GM11168 (cell line): Measurements from ENCODE around the gene ELP5.

ENCODE experiments used
- in situ Hi-C: fragments of 300-500 bp; cut with MboI; formaldehyde crosslinking; loops from one replicate; pipeline ENCODE4 v1.12.0; 2022; ENCODE audit warnings: low sequenced_read_pairs; ENCODE audit not compliant: unreplicated experiment

Gene ELP5, protein sequence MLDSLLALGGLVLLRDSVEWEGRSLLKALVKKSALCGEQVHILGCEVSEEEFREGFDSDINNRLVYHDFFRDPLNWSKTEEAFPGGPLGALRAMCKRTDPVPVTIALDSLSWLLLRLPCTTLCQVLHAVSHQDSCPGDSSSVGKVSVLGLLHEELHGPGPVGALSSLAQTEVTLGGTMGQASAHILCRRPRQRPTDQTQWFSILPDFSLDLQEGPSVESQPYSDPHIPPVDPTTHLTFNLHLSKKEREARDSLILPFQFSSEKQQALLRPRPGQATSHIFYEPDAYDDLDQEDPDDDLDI

GRCh38 chr17:7252176-7253043 is at the start of gene ELP5:
Gene ELP5 (plus strand): TSS chr17:7252215. CDS start chr17:7252551, 336 bp downstream.
- in situ Hi-C loops: no loop called here

DNA sequence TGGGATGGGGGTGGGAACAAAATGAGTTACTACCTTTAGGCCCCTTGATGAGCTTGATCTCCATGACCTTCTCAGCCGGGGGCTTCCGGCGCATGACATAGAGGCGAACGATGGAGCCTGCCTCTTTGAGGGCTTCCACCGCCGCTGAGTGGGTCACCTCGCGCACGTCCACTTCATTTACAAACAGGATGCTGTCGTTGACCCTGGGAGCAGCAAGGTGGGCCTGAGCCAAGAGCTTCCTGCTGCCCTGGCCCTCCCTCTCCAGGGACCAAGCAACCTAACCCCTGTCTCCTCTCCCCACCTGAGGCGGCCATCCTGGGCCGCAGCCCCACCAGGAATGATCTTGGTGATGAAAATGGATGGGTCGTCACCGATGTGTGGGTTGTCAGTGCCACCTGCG is 48.6 kb upstream of the ELP5 start:
- in situ Hi-C loops: no loop called here

GRCh38 chr17:7204336-7204735 is 47.7 kb upstream of the ELP5 start:
- in situ Hi-C loops: no loop called here

DNA sequence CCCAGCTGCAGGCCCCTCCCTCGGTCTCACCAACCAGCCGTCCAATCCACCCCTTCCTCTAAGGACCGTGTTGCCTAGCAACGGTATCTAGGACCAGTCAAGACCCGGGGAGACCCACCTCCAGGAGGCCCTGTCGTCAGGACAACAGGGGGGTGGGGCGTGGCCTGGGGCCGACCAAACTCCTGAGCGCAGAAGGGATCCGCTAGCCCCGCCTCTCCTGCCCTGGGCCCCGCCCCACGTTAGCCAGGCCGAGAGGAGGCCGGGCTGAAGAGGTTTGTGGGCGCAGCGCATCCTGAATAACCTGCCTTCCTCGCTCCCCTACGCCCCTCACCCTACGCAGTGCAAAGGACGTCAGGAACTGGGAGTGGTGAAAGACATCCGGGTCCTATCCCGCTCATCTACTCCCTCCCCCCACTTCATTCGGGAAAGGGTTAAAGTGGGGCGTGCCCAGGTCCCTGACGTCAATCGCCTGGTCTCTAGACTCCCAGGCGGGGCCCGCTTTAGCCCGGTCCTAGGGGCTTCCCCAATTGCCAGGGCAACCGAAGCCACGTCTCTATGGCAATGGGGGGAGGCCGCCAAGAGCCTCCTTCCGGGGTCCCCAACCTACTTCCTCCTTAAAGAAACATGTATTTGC is 47.1 kb upstream of the ELP5 start:
- in situ Hi-C loops: no loop called here

- in situ Hi-C loops: no loop called here
Measured at GRCh38 chr17:7205561-7205960, 46.5 kb upstream of the ELP5 start.

DNA sequence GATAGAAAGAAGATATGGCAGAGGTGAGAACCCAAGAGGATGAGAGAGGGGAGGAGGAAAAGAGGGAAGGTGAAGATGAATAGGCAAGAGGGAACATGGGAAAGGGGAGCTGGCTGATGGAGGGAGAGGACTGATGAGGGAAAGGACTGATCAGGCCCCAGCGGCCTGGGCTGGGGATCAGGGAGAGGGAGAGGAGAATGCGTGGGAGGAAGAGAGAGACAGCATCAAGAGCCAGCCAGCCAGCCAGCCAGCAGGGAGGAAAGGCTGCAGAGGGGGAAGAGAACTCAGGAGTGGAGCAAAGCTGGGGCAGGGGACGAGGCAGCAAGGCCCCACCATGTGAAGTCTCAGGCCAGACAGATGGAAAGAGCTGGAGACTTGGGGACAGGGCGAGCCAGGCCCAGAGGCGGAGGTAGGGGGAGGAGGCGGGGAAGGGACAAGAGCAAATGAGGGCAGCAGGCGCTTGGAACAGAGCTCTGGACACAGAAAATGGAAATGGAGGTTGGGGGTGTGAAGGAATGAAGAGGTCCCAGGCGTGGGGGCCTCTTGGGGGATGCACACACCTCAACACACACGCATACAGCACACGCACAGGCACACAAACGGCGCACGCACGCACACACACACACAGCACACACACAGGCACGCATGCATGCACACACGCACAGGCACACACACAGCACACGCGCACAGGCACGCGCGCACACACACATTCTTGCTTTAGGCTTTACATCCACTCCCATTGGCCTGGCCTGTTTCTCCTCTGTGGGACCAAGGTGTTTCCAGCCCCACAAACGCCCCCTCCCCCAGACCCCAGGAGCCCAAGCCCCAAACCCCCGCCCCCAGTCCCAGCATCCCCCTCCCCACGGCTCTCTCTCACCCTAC is 44.7 kb upstream of the ELP5 start:
- in situ Hi-C loops: no loop called here

DNA sequence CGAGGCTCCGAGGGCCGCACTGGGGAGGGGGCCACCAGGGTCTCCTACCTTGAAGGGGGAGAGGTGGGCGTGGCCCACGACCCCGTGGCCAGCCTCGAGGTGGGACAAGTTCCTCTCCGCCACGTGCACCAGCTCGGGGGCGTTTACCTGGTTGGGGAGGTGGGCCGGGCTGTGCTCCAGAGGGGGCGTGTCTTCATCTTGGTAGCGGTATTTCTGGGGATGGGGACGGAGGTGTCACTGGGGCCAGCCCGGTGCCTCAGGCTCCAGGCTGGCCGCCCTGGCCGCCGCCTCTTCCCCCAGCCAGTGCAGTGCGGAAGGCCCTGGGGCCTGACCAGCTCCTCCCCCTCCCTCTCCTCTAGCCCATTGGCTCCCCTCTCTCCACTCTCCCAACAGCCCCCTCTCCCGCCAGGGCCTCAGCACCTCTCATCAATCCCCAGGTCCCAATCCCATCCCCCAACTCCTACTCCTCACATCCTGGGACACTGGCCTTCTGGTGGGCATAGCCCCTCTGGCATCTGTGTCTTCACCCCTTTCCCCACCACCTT is 43.9 kb upstream of the ELP5 start:
- in situ Hi-C loops: no loop called here

DNA sequence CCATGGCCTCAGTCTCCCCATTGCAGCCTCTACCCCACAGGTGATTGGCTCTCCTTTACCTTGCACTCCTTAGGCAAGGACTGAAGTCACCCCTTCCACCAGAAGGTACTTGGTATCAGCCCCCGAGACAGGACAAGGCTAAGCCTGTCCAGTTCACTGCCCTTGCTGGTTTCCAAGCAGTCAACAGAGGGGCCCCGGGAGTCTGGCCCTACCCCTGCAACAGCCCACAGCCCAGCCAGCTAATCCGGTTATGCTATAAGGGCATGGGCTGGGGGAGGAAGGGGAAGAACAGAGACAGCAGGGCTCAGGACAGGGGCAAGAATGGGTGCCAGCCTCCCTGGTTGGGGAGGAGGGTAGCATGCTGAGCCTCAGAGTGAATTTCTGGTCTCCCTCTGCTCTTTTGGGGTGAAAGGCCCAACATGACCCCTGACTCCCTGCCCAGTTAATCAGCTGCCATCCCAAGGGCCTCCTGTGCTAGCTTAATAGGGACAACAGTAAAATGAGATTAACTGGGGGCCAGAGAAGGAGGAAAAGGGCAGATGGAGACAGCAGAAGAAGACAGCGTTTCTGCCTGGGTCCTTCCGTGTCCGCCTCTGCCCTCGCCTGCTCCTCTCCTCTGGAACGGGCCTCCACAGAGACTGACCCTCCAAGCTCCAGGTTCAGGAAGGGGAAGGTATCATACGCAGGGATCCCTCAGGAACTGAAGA is 43.1 kb upstream of the ELP5 start:
- in situ Hi-C loops: no loop called here

GRCh38 chr17:7211491-7212273 is 40.3 kb upstream of the ELP5 start:
- in situ Hi-C loops: no loop called here

DNA sequence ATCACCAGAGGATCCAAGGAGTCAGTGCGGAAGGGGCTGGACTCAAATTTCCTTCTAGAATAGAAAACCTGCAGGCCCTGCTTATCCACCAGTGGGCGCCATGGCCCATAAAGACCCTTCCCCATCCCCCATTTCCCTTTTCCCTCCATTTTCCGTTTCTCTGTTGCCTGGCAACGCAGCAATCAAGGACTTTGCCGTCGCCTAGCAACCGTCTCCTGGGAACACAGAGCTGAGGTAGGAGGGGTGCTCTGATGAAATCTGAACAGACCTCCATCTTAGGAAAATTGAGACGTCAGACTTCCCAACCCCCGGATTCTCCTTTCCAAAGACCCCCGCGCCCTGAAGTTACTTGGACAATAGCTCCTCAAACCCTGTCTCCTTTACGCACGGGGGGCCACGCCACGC is 38.1 kb upstream of the ELP5 start:
- in situ Hi-C loops: no loop called here

DNA sequence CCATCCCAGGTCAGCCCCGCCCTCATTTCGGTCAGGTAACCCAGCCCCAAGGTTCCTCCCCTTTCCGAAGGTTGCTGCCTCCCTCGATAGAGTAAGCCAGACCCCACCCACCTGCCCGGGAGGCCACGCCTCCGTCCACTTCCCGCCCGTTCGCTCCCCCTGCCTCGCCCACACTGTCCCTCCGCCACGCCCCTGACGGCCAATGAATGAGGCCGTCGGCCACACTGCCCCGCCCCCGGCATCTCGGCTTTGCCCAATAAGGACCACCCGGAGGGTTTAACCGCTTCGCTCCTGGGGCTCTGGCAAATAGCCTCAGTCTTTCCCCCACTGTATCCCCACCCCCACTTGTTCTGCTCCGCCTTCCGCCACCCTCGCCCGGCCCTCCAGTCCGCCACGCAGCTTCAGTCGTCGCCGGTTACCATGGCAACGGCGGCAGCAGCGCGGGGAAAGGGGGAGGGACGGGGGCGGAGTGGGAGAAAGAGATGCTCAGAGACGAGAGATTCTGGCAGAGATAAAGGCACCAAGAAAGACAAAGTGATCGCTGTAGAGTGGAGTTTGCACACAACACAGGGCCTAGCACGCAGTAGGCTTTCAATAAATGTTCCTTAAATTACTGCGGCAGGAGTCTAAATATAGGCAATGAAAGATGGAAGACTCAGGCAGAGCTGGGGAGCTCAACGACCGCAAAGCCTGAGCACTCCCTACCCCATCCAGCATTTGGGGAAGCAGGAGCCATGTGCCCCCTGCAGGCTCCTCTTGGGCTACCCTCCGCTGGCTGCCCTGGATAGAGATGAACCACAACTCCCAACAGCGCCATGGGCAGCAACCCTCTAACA is 37.5 kb upstream of the ELP5 start:
- in situ Hi-C loops: no loop called here

DNA sequence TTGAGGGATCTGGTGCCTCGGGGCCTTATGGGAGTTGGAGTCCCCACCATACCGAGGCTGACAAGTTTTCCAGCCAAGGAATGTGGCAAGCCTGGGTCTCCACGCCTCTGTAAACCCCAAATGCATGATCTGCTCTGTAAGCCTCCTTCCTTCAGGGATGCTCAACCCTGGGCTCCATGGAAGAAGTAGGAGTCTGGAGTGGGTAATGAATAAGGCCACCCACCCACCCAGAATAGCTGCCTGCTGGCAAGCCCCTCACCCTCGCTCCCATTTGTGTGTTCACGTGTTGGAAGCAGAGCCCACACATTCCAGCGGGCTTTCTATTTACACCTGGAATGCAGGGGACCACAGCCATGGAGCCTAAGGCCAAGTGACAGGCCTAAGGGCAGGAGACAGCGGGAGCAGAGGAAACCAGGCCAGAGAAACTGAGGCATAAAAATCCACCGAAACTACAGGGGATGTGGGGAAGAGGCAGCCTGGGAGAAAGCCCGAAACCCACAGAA is 36.8 kb upstream of the ELP5 start:
- in situ Hi-C loops: no loop called here

- in situ Hi-C loops: no loop called here
Measured at GRCh38 chr17:7215652-7216180, 36.3 kb upstream of the ELP5 start.

GRCh38 chr17:7216242-7217112 is 35.5 kb upstream of the ELP5 start:
- in situ Hi-C loops: no loop called here

DNA sequence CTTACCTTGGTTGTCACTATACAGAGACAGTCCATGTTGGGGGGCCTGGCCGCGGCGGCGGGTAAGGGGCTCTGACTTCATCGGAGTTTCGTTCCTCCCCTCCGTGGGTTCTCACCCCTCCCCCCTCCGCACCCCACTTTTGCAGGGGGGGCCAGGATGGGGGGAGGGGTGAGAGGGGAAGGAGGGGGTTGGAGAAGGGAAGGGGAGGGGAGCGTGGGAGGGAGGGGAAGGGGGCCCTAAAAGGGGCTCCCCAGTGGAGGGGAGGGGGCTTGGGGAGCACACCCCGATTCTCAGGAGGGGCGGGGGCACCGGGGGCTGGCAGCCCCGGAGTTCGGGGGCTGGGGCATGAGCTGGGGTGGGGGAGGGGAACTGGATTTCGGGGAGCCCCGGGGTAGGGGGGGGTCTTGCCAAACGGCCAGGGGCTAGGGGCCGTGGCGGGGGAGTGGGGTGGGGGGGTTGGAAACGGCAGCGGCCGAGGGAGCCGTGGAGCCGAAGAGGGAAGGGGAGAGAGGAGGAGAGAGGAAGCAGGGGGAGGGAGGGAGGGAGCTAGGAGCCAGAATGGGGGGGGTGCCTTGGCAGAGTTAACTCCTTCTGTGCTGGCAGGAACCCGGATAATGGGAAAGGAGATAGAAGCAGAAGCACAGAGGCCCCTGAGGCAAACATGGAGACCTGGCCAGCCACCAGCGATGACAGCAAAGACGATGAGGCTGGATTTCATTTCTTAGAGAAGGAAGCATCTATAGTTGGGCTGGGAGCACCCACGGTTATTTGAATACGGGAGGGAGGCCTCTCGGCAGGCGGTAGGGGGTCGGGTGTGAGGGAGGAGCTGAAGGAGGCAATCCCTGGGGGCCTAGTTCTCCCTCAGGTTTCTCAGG is 34.7 kb upstream of the ELP5 start:
- in situ Hi-C loops: no loop called here
